SU-DHL-6 (cell line): ENCODE results near the gene ARHGAP30.

Experiments used
- H2AFZ ChIP-seq: fragments of 200-600 bp; sonication (generic); 2 replicates; pipeline ENCODE4 v1.6.1; 2014; ENCODE audit warnings: low read depth, mild to moderate bottlenecking, moderate library complexity, mixed read lengths, antibody characterized with exemption, low read length; ENCODE audit not compliant: severe bottlenecking
- H3F3A ChIP-seq: fragments of 200-600 bp; shearing (Covaris generic); 2 replicates; pipeline ENCODE4 v1.6.0; 2016; ENCODE audit warnings: antibody characterized with exemption, mild to moderate bottlenecking; ENCODE audit not compliant: insufficient read depth
- H3K27ac ChIP-seq: fragments of 200-600 bp; sonication (generic); 2 replicates; pipeline ENCODE4 v1.5.1; 2016; ENCODE audit warnings: low read depth, mild to moderate bottlenecking, low read length, moderate library complexity, mixed read lengths
- H3K27me3 ChIP-seq: fragments of 200-600 bp; sonication (generic), shearing (Covaris generic); 2 replicates; pipeline ENCODE4 v1.6.0; 2014; ENCODE audit warnings: mild to moderate bottlenecking, low read length
- H3K36me3 ChIP-seq: fragments of 200-600 bp; sonication (generic); 2 replicates; pipeline ENCODE4 v1.6.1; 2014; ENCODE audit warnings: mild to moderate bottlenecking, low read length, mixed read lengths
- H3K4me2 ChIP-seq: fragments of 300-600, 200-600 bp; shearing (Covaris generic), sonication (generic); 2 replicates; pipeline ENCODE4 v1.6.0; 2014; ENCODE audit warnings: low read length, low read depth, mild to moderate bottlenecking; ENCODE audit not compliant: poor library complexity, severe bottlenecking
- H3K4me3 ChIP-seq: fragments of 200-600 bp; sonication (generic); 2 replicates; pipeline ENCODE4 v1.5.1; 2014; ENCODE audit warnings: antibody characterized with exemption, low read length, mild to moderate bottlenecking, mixed read lengths; ENCODE audit not compliant: insufficient read depth, poor library complexity, severe bottlenecking
- H3K79me2 ChIP-seq: fragments of 200-600 bp; sonication (generic); 2 replicates; pipeline ENCODE4 v1.6.1; 2014; ENCODE audit warnings: mild to moderate bottlenecking, low read length, moderate library complexity; ENCODE audit not compliant: insufficient read depth
- H3K9ac ChIP-seq: fragments of 200-600 bp; sonication (generic); 2 replicates; pipeline ENCODE4 v1.7.0; 2014; ENCODE audit warnings: mild to moderate bottlenecking, low read length
- H3K9me2 ChIP-seq: fragments of 200-600 bp; sonication (generic); replicated peaks from 2 replicates; pipeline ENCODE4 v1.6.1; 2014; ENCODE audit warnings: low read length; ENCODE audit not compliant: insufficient read depth
- H3K9me3 ChIP-seq: fragments of 200-600 bp; sonication (generic); 2 replicates; pipeline ENCODE4 v1.6.1; 2014; ENCODE audit warnings: low read length, mixed read lengths; ENCODE audit not compliant: insufficient read depth
- H4K20me1 ChIP-seq: fragments of 200-600 bp; sonication (generic); 2 replicates; pipeline ENCODE4 v1.6.1; 2014; ENCODE audit warnings: low read depth, mild to moderate bottlenecking, antibody characterized with exemption, low read length, moderate library complexity, mixed read lengths
- CTCF ChIP-seq: fragments of 200-600 bp; sonication (generic); IDR thresholded peaks from one replicate; pipeline ENCODE4 v1.5.1; 2017; ENCODE audit warnings: antibody characterized with exemption, mild to moderate bottlenecking, low read length, moderate library complexity; ENCODE audit not compliant: insufficient read depth, poor library complexity, severe bottlenecking
- EZH2phosphoT487 ChIP-seq: fragments of 200-600 bp; sonication (generic), shearing (Covaris generic); conservative IDR thresholded peaks from 2 replicates; pipeline ENCODE4 v1.6.1; 2018; ENCODE audit warnings: mild to moderate bottlenecking, antibody characterized with exemption, low read length, moderate library complexity, mixed read lengths

ARHGAP30 gene

DNA sequence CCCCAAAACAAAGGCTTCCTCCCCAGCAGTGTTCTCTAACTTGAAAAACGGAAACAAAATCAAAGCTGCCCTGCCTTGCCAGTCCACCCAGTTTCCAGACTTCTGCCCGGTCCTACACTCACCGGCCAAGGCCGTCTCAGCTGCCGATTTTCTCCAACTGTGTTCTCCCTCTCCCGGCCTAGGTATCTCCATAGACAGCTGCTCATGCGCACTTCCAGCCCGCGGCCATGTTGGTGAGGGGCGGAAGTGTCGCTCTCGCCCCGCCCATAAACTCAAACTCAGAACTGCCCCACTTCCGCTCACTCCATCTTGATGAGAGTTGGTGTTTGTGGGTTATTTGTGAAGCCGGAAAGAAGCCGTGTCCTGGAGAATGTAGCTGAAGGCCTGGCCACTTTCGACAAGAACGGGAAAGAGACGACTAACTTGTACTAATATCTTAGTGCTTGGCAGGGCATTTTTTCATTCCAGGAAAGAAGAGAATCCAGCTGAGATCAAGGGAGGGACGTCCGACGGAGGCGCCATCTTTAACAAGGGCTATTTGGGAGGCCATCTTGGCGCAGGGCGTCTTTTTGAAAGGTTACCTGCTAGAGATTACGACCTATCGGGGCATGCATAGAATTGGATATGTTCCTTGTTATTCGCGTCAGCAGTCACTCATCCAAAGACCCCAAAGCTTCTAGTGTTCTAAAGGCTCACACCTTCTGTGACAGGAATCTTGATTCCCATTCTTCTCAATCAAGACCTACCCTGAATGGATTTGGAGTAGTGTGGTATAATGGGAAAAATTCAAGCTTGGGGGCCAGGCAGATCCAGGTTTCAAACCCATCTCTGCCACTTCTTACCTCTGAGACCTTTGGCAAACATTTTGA is 23.7 kb downstream of the ARHGAP30 start, which contains the start of gene USF1:
Gene USF1, minus strand, starts transcription at position 242 of the 869 bp plus-strand sequence. CDS start 2,702 bp downstream, outside the sequence.
- Histone ChIP-seq H3K36me3 (no peaks in the 10 kb centered on the region; the same call in 1 of the 2 replicates), H3K9me2 (no peaks in the 10 kb centered on the region), H3F3A (peaks cover 33% of the 10 kb centered on the region), H3K4me3 (peak within 1 kb of the TSS; percentile 81), H4K20me1 (no peaks in the 10 kb centered on the region), H3K9me3 (no peaks in the 10 kb centered on the region), H3K27me3 (no peaks in the 10 kb centered on the region), H2AFZ (peak within 1 kb of the TSS; percentile 43), H3K9ac (peak within 1 kb of the TSS; percentile 87), H3K4me2 (peak within 1 kb of the TSS; percentile 88), H3K79me2 (peaks cover 9% of the 10 kb centered on the region), H3K27ac (peak within 1 kb of the TSS; percentile 89)
- TF ChIP-seq CTCF (no peak), EZH2phosphoT487 (no peak)

GRCh38 chr1:161044908-161045735 is 24.6 kb downstream of the ARHGAP30 start:
- H3K4me3 ChIP-seq: peak overlapping the region; percentile 81
- H3K9ac ChIP-seq: peak overlapping the region; percentile 87
- H3K79me2 ChIP-seq: peaks cover 9% of the 10 kb centered on the region
- H3K9me3 ChIP-seq: no peaks in the 10 kb centered on the region
- no peaks in the 10 kb centered on the region for H3K9me2 ChIP-seq
- H3K36me3 ChIP-seq: peaks cover 3% of the 10 kb centered on the region; the same call in 1 of the 2 replicates
- H3K27me3 ChIP-seq: no peaks in the 10 kb centered on the region
- H3F3A ChIP-seq: peaks cover 33% of the 10 kb centered on the region
- H3K27ac ChIP-seq: peak overlapping the region; percentile 89
- H4K20me1 ChIP-seq: no peaks in the 10 kb centered on the region
- peak overlapping the region; percentile 43 for H2AFZ ChIP-seq
- H3K4me2 ChIP-seq: peak overlapping the region; percentile 88
- TF ChIP-seq CTCF (no peak), EZH2phosphoT487 (no peak)

DNA sequence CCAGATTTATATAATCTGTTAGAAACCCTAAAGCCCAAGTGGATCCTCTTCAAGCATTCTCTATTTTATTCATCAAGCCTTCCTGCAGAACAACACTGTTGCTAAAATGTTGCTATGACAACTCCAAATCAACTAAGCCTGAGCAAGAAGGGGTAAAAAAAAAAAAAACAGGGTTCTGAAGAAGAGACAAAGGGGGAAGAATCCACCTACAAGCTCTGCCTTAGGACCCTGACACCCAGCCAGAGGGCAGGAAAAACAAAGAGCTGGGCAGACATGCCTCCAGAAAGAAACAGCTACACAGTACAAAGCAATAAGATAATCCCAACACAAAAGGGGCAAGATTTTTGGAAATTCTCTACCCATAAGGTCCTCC is 25.2 kb downstream of the ARHGAP30 start:
- TF ChIP-seq CTCF: no peak
- TF ChIP-seq EZH2phosphoT487: no peak
- Histone ChIP-seq H3K27me3 (no peaks in the 10 kb centered on the region), H3K9me3 (no peaks in the 10 kb centered on the region), H3K4me2 (peak overlapping the region; percentile 88), H4K20me1 (no peaks in the 10 kb centered on the region), H3F3A (peaks cover 33% of the 10 kb centered on the region), H2AFZ (no peak overlapping the region), H3K9me2 (no peaks in the 10 kb centered on the region), H3K4me3 (peak overlapping the region; percentile 81), H3K79me2 (peaks cover 9% of the 10 kb centered on the region), H3K27ac (peak overlapping the region; percentile 89), H3K9ac (peak overlapping the region; percentile 87), H3K36me3 (peaks cover 7% of the 10 kb centered on the region; the same call in 1 of the 2 replicates)
